WTC11 (cell line): ENCODE results near the gene LRRC72. TPM values are rescaled to one million over a fixed set of nuclear protein-coding genes. Genes with fewer than 3 reads are reported as not detected.

Experiments
- ATAC-seq: fragments of 200-7000 bp; cut with Tn5 transposase; 2 replicates; pipeline ENCODE4 v1.10.0; 2021; ENCODE audit warnings: mild to moderate bottlenecking, moderate library complexity
- CTCF ChIA-PET: fragments of 300-600 bp; sonication (Branson Sonifier 250); formaldehyde crosslinking; loops from one replicate; lab custom pipeline; 2021; ENCODE audit warnings: antibody characterized with exemption; lab: Charles Lee
- POLR2A ChIA-PET: fragments of 350-600 bp; sonication (Branson Sonifier 250); formaldehyde crosslinking; loops from one replicate; lab custom pipeline; 2021; ENCODE audit warnings: antibody characterized with exemption; lab: Charles Lee
- DNase-seq: peaks from one replicate; pipeline ENCODE4 v3.0.0; 2021; ENCODE audit warnings: low spot score
- H3K27ac Mint-ChIP-seq: 2 replicates; pipeline ENCODE4 v1.8.0; 2021; ENCODE audit warnings: mixed read lengths
- H3K27me3 Mint-ChIP-seq: 2 replicates; pipeline ENCODE4 v1.8.0; 2021; ENCODE audit warnings: low read depth, mild to moderate bottlenecking, moderate library complexity, mixed read lengths
- H3K36me3 Mint-ChIP-seq: 2 replicates; pipeline ENCODE4 v1.8.0; 2021; ENCODE audit warnings: mixed read lengths
- H3K4me1 Mint-ChIP-seq: 2 replicates; pipeline ENCODE4 v1.8.0; 2022; ENCODE audit warnings: mixed read lengths
- H3K4me3 Mint-ChIP-seq: 2 replicates; pipeline ENCODE4 v1.8.0; 2021; ENCODE audit warnings: mild to moderate bottlenecking, moderate library complexity, mixed read lengths
- H3K9me3 Mint-ChIP-seq: 2 replicates; pipeline ENCODE4 v1.8.0; 2021; ENCODE audit warnings: mixed read lengths
- AFF4 ChIP-seq: sonication (generic); formaldehyde crosslinking; IDR thresholded peaks from 2 replicates; pipeline ENCODE4 v1.8.1; 2023; ENCODE audit warnings: mild to moderate bottlenecking, missing genetic modification reagents, borderline replicate concordance
- AR ChIP-seq: fragments of 250-450 bp; sonication (Bioruptor Pico); IDR thresholded peaks from 2 replicates; pipeline ENCODE4 v1.9.0; 2021; ENCODE audit warnings: mild to moderate bottlenecking
- ATF2 ChIP-seq: sonication (generic); formaldehyde crosslinking; IDR thresholded peaks from 2 replicates; pipeline ENCODE4 v1.8.1; 2022; ENCODE audit warnings: low read depth, missing genetic modification reagents, borderline replicate concordance
- CREM ChIP-seq: sonication (generic); formaldehyde crosslinking; IDR thresholded peaks from 2 replicates; pipeline ENCODE4 v1.8.1; 2022; ENCODE audit warnings: mild to moderate bottlenecking, missing genetic modification reagents, moderate library complexity
- E2F5 ChIP-seq: sonication (generic); formaldehyde crosslinking; IDR thresholded peaks from 2 replicates; pipeline ENCODE4 v1.8.1; 2022; ENCODE audit warnings: mild to moderate bottlenecking, moderate library complexity, missing genetic modification reagents
- FOXJ3 ChIP-seq: sonication (generic); formaldehyde crosslinking; IDR thresholded peaks from 2 replicates; pipeline ENCODE4 v1.9.0; 2021; ENCODE audit warnings: missing genetic modification reagents, mild to moderate bottlenecking, borderline replicate concordance
- HMGA2 ChIP-seq: fragments of 250-450 bp; sonication (Bioruptor Pico); IDR thresholded peaks from 2 replicates; pipeline ENCODE4 v1.4.0; 2021; ENCODE audit warnings: mild to moderate bottlenecking, moderate library complexity
- MXD4 ChIP-seq: fragments of 250-450 bp; sonication (Bioruptor Pico); IDR thresholded peaks from 2 replicates; pipeline ENCODE4 v1.8.0; 2021; ENCODE audit warnings: mild to moderate bottlenecking, moderate library complexity, borderline replicate concordance
- RORB ChIP-seq: fragments of 250-450 bp; sonication (Bioruptor Pico); IDR thresholded peaks from 2 replicates; pipeline ENCODE4 v1.9.0; 2021; ENCODE audit warnings: mild to moderate bottlenecking
- SP1 ChIP-seq: sonication (generic); formaldehyde crosslinking; conservative IDR thresholded peaks from 2 replicates; pipeline ENCODE4 v1.8.1; 2022; ENCODE audit warnings: missing genetic modification reagents
- TEAD4 ChIP-seq: sonication (generic); formaldehyde crosslinking; IDR thresholded peaks from 2 replicates; pipeline ENCODE4 v1.8.0; 2022; ENCODE audit warnings: mild to moderate bottlenecking, missing genetic modification reagents
- ZBTB21 ChIP-seq: sonication (generic); formaldehyde crosslinking; IDR thresholded peaks from 2 replicates; pipeline ENCODE4 v1.8.1; 2023; ENCODE audit warnings: mild to moderate bottlenecking, missing genetic modification reagents, borderline replicate concordance
- ZNF121 ChIP-seq: sonication (generic); formaldehyde crosslinking; IDR thresholded peaks from 2 replicates; pipeline ENCODE4 v1.8.0; 2023; ENCODE audit warnings: missing genetic modification reagents
- total RNA-seq: library from RNA; stranded (reverse); gene quantifications from 3 replicates; pipeline ENCODE4 v1.2.3, GENCODE V29; 2021
- TF ChIP-seq, protein P1 (sequence below): fragments of 250-450 bp; sonication (Bioruptor Pico); IDR thresholded peaks from 2 replicates; pipeline ENCODE4 v1.9.0; 2021; ENCODE audit warnings: mild to moderate bottlenecking, borderline replicate concordance
- TF ChIP-seq, protein P2 (sequence below): fragments of 250-450 bp; sonication (Bioruptor Pico); IDR thresholded peaks from 2 replicates; pipeline ENCODE4 v1.8.0; 2021; ENCODE audit warnings: mild to moderate bottlenecking

The LRRC72 gene
- total RNA-seq, 1 experiment from 2014 or later: not detected

DNA sequence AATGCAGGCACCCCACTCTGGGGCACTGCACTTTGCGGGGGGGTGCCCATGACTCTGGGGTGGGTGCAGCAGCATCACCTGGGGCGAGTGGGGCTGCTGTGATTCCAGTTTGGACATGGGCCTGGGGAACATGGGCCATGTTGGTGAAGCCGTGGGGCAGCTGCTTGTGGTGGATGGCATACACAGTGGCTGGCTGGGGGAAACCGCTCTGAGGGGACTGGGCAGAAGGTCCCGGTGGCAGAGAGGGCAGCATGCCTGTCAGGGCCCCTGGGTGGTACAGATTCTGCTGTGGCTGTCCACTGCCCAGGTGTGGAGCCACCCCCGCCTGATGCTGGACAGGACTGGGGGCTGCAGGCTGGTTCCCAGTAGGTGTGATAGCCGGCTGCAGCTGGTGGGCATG is 57.2 kb downstream of the LRRC72 start:
- no peak overlapping the region for H3K4me3 Mint-ChIP-seq
- H3K4me1 Mint-ChIP-seq: peaks cover 7% of the 10 kb centered on the region; the same call in 1 of the 2 replicates
- no peak for ATAC-seq
- CTCF ChIA-PET: no interaction called here
- DNase-seq: no peak
- H3K9me3 Mint-ChIP-seq: peaks cover 5% of the 10 kb centered on the region
- H3K27ac Mint-ChIP-seq: no peak overlapping the region
- no peaks in the 10 kb centered on the region for H3K36me3 Mint-ChIP-seq
- H3K27me3 Mint-ChIP-seq: no peaks in the 10 kb centered on the region
- POLR2A ChIA-PET: no interaction called here
- TF ChIP-seq, protein P1, sequence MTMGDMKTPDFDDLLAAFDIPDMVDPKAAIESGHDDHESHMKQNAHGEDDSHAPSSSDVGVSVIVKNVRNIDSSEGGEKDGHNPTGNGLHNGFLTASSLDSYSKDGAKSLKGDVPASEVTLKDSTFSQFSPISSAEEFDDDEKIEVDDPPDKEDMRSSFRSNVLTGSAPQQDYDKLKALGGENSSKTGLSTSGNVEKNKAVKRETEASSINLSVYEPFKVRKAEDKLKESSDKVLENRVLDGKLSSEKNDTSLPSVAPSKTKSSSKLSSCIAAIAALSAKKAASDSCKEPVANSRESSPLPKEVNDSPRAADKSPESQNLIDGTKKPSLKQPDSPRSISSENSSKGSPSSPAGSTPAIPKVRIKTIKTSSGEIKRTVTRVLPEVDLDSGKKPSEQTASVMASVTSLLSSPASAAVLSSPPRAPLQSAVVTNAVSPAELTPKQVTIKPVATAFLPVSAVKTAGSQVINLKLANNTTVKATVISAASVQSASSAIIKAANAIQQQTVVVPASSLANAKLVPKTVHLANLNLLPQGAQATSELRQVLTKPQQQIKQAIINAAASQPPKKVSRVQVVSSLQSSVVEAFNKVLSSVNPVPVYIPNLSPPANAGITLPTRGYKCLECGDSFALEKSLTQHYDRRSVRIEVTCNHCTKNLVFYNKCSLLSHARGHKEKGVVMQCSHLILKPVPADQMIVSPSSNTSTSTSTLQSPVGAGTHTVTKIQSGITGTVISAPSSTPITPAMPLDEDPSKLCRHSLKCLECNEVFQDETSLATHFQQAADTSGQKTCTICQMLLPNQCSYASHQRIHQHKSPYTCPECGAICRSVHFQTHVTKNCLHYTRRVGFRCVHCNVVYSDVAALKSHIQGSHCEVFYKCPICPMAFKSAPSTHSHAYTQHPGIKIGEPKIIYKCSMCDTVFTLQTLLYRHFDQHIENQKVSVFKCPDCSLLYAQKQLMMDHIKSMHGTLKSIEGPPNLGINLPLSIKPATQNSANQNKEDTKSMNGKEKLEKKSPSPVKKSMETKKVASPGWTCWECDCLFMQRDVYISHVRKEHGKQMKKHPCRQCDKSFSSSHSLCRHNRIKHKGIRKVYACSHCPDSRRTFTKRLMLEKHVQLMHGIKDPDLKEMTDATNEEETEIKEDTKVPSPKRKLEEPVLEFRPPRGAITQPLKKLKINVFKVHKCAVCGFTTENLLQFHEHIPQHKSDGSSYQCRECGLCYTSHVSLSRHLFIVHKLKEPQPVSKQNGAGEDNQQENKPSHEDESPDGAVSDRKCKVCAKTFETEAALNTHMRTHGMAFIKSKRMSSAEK: no peak
- TF ChIP-seq AFF4 (CRISPR knock-in tag): no peak
- TF ChIP-seq ZNF121: no peak
- no peak for TF ChIP-seq SP1
- no peak for TF ChIP-seq E2F5 (CRISPR knock-in tag)
- TF ChIP-seq ZBTB21 (CRISPR knock-in tag): no peak
- no peak for TF ChIP-seq CREM (CRISPR knock-in tag)
- TF ChIP-seq MXD4 (CRISPR knock-in tag): no peak
- TF ChIP-seq, protein P2, sequence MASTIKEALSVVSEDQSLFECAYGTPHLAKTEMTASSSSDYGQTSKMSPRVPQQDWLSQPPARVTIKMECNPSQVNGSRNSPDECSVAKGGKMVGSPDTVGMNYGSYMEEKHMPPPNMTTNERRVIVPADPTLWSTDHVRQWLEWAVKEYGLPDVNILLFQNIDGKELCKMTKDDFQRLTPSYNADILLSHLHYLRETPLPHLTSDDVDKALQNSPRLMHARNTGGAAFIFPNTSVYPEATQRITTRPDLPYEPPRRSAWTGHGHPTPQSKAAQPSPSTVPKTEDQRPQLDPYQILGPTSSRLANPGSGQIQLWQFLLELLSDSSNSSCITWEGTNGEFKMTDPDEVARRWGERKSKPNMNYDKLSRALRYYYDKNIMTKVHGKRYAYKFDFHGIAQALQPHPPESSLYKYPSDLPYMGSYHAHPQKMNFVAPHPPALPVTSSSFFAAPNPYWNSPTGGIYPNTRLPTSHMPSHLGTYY (CRISPR knock-in tag): no peak
- no peak for TF ChIP-seq RORB (CRISPR knock-in tag)
- TF ChIP-seq HMGA2 (CRISPR knock-in tag): no peak
- TF ChIP-seq AR (CRISPR knock-in tag): no peak
- TF ChIP-seq TEAD4: no peak
- no peak for TF ChIP-seq FOXJ3 (CRISPR knock-in tag)
- no peak for TF ChIP-seq ATF2 (CRISPR knock-in tag)
